Measurements from ENCODE around the gene ZNF649. TPM values are rescaled to one million over a fixed set of nuclear protein-coding genes. Genes with fewer than 3 reads are reported as not detected.

ZNF649 gene
- total and polyA plus RNA-seq, 2 of the 13 experiments (the other 11 are each of a cell fraction or from before 2014, with no cell fraction given) = 3.0 to 13.4 TPM

DNA sequence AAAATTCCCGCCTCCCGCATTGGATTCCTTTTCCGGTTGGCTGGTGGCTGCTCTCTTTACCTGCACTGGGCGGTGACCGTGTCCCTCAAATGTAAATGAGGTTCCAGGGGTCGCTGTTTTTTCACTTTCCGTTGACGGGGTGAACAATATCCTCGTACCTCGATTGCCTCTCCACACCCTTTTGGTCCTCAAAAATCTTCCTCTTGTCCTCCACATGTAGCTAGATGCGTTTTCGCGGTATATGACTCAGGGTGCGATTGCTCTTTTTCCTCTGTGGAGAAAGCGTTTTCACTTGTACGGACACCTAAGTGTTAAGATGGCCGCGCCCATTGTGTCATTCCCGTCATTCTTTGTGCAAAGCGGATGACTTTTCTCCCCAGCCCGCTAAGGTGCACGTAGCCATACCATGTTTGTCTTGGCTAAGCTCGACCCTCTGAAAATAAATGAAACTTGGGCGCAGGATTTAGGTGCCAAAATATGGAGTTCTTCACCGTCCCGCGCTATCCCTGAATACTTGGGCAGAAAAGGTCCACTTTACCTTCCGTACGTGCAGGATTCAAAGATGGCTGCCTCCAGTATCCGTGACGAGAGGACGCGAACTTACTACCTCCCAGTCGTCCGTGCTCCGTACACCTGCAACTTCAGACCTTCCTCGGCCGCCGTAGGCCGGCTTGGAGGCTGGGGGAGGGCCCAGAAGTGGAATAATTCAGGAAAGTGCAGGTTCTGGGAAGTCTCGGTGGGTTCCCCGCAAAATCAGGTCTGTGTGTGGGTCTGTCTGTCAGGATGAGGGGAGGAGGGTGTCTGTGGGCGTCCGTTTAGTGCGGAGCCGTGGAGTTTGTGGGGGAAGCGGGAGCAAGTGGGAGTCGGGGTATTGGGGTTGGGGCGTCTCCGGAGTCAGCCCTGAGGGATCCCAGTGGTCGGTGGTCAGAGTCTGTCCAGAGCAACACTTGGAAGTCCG lies 22.2 kb upstream of the ZNF649 start, which contains the start of gene ZNF613 (continued):
- TF ChIP-seq TBP (CRISPR knock-in tag; IDR thresholded peaks at IDR 0.05) (no peak), PHF20 (CRISPR knock-in tag; IDR thresholded peaks at IDR 0.05) (peak; percentile 75), KLF15 (CRISPR knock-in tag; IDR thresholded peaks at IDR 0.05; ENCODE audit: borderline replicate concordance) (no peak), ZNF432 (CRISPR knock-in tag; IDR thresholded peaks at IDR 0.05; ENCODE audit: borderline replicate concordance) (no peak), ZNF207 (IDR thresholded peaks at IDR 0.05; ENCODE audit: borderline replicate concordance) (no peak), HIVEP1 (CRISPR knock-in tag; IDR thresholded peaks at IDR 0.05) (no peak), ERF (CRISPR knock-in tag; IDR thresholded peaks at IDR 0.05) (0 out of 2 replicates have a peak, but pooled peaks have one; percentile 30), ZNF274 (CRISPR knock-in tag; IDR thresholded peaks at IDR 0.05) (no peak; the same call in 1 of the 2 replicates), NFIC (IDR thresholded peaks at IDR 0.05; ENCODE audit: low read length) (0 out of 2 replicates have a peak, but pooled peaks have one; percentile 29)
- TF ChIP-seq, protein P1, sequence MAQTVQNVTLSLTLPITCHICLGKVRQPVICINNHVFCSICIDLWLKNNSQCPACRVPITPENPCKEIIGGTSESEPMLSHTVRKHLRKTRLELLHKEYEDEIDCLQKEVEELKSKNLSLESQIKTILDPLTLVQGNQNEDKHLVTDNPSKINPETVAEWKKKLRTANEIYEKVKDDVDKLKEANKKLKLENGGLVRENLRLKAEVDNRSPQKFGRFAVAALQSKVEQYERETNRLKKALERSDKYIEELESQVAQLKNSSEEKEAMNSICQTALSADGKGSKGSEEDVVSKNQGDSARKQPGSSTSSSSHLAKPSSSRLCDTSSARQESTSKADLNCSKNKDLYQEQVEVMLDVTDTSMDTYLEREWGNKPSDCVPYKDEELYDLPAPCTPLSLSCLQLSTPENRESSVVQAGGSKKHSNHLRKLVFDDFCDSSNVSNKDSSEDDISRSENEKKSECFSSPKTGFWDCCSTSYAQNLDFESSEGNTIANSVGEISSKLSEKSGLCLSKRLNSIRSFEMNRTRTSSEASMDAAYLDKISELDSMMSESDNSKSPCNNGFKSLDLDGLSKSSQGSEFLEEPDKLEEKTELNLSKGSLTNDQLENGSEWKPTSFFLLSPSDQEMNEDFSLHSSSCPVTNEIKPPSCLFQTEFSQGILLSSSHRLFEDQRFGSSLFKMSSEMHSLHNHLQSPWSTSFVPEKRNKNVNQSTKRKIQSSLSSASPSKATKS (CRISPR knock-in tag; IDR thresholded peaks at IDR 0.05) = no peak
- TF ChIP-seq, protein P2, sequence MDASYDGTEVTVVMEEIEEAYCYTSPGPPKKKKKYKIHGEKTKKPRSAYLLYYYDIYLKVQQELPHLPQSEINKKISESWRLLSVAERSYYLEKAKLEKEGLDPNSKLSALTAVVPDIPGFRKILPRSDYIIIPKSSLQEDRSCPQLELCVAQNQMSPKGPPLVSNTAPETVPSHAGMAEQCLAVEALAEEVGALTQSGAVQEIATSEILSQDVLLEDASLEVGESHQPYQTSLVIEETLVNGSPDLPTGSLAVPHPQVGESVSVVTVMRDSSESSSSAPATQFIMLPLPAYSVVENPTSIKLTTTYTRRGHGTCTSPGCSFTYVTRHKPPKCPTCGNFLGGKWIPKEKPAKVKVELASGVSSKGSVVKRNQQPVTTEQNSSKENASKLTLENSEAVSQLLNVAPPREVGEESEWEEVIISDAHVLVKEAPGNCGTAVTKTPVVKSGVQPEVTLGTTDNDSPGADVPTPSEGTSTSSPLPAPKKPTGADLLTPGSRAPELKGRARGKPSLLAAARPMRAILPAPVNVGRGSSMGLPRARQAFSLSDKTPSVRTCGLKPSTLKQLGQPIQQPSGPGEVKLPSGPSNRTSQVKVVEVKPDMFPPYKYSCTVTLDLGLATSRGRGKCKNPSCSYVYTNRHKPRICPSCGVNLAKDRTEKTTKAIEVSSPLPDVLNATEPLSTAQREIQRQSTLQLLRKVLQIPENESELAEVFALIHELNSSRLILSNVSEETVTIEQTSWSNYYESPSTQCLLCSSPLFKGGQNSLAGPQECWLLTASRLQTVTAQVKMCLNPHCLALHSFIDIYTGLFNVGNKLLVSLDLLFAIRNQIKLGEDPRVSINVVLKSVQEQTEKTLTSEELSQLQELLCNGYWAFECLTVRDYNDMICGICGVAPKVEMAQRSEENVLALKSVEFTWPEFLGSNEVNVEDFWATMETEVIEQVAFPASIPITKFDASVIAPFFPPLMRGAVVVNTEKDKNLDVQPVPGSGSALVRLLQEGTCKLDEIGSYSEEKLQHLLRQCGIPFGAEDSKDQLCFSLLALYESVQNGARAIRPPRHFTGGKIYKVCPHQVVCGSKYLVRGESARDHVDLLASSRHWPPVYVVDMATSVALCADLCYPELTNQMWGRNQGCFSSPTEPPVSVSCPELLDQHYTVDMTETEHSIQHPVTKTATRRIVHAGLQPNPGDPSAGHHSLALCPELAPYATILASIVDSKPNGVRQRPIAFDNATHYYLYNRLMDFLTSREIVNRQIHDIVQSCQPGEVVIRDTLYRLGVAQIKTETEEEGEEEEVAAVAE (CRISPR knock-in tag; IDR thresholded peaks at IDR 0.05; ENCODE audit: borderline replicate concordance) = peak; percentile 32; the same call in 1 of the 2 replicates
- TF ChIP-seq, protein P3, sequence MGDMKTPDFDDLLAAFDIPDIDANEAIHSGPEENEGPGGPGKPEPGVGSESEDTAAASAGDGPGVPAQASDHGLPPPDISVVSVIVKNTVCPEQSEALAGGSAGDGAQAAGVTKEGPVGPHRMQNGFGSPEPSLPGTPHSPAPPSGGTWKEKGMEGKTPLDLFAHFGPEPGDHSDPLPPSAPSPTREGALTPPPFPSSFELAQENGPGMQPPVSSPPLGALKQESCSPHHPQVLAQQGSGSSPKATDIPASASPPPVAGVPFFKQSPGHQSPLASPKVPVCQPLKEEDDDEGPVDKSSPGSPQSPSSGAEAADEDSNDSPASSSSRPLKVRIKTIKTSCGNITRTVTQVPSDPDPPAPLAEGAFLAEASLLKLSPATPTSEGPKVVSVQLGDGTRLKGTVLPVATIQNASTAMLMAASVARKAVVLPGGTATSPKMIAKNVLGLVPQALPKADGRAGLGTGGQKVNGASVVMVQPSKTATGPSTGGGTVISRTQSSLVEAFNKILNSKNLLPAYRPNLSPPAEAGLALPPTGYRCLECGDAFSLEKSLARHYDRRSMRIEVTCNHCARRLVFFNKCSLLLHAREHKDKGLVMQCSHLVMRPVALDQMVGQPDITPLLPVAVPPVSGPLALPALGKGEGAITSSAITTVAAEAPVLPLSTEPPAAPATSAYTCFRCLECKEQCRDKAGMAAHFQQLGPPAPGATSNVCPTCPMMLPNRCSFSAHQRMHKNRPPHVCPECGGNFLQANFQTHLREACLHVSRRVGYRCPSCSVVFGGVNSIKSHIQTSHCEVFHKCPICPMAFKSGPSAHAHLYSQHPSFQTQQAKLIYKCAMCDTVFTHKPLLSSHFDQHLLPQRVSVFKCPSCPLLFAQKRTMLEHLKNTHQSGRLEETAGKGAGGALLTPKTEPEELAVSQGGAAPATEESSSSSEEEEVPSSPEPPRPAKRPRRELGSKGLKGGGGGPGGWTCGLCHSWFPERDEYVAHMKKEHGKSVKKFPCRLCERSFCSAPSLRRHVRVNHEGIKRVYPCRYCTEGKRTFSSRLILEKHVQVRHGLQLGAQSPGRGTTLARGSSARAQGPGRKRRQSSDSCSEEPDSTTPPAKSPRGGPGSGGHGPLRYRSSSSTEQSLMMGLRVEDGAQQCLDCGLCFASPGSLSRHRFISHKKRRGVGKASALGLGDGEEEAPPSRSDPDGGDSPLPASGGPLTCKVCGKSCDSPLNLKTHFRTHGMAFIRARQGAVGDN (CRISPR knock-in tag; IDR thresholded peaks at IDR 0.05) = peak; percentile 58
- TF ChIP-seq, protein P4, sequence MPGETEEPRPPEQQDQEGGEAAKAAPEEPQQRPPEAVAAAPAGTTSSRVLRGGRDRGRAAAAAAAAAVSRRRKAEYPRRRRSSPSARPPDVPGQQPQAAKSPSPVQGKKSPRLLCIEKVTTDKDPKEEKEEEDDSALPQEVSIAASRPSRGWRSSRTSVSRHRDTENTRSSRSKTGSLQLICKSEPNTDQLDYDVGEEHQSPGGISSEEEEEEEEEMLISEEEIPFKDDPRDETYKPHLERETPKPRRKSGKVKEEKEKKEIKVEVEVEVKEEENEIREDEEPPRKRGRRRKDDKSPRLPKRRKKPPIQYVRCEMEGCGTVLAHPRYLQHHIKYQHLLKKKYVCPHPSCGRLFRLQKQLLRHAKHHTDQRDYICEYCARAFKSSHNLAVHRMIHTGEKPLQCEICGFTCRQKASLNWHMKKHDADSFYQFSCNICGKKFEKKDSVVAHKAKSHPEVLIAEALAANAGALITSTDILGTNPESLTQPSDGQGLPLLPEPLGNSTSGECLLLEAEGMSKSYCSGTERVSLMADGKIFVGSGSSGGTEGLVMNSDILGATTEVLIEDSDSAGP (CRISPR knock-in tag; IDR thresholded peaks at IDR 0.05; ENCODE audit: borderline replicate concordance) = peak; percentile 71; the same call in 1 of the 2 replicates
- TF ChIP-seq, protein P5, sequence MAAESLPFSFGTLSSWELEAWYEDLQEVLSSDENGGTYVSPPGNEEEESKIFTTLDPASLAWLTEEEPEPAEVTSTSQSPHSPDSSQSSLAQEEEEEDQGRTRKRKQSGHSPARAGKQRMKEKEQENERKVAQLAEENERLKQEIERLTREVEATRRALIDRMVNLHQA (CRISPR knock-in tag; IDR thresholded peaks at IDR 0.05) = no peak
